Heart right ventricle (tissue), 16 donors: Measurements from ENCODE around the gene ANKRD63. TPM values are rescaled to one million over a fixed set of nuclear protein-coding genes. Genes with fewer than 3 reads are reported as not detected.

Source experiments
- ATAC-seq, 8 donors: fragments of 200-7000 bp; cut with Tn5 transposase; one replicate each; pipeline ENCODE4 v1.9.1; 2020; ENCODE audit warnings: mild to moderate bottlenecking in 8 of 8, moderate library complexity in 8 of 8, moderate number of reproducible peaks in 1 of 8
- DNase-seq, 2 donors: peaks; one replicate each; pipeline ENCODE4 v3.0.0-alpha.2; 2020
- H3K27ac ChIP-seq, 10 donors: fragments of 200-600 bp; sonication (generic) in 2 of 10; one replicate each; pipeline versions ENCODE4 v1.5.0 to v1.8.0; 2020 to 2022; ENCODE audit warnings: mild to moderate bottlenecking in 3 of 10
- H3K27me3 ChIP-seq, 7 donors: fragments of 200-600 bp; one replicate each; pipeline ENCODE4 v1.8.0; 2021 to 2022; ENCODE audit warnings: mild to moderate bottlenecking in 2 of 7
- H3K36me3 ChIP-seq, 9 donors: fragments of 200-600 bp; sonication (generic) in 1 of 9; one replicate each; pipeline versions ENCODE4 v1.5.0 to v1.8.0; 2020 to 2022; ENCODE audit warnings: mild to moderate bottlenecking in 2 of 9
- H3K4me1 ChIP-seq, 9 donors: fragments of 200-600 bp; sonication (generic) in 1 of 9; one replicate each; pipeline versions ENCODE4 v1.5.0 to v1.8.0; 2020 to 2022; ENCODE audit warnings: mild to moderate bottlenecking in 4 of 9
- H3K4me3 ChIP-seq, 10 donors: fragments of 200-600 bp; sonication (generic) in 2 of 10; one replicate each; pipeline versions ENCODE4 v1.5.0 to v1.8.0; 2020 to 2022; ENCODE audit warnings: mild to moderate bottlenecking in 7 of 10, moderate library complexity in 2 of 10
- H3K9me3 ChIP-seq, 11 donors: fragments of 200-600 bp in 10 of 11; sonication (generic) in 2 of 11; one replicate each; pipeline versions ENCODE4 v1.5.0 to v1.8.0; 2013 to 2022; ENCODE audit warnings: mild to moderate bottlenecking in 2 of 11, control low read depth in 1 of 11, moderate library complexity in 1 of 11
- CTCF ChIP-seq, 9 donors: fragments of 200-600 bp; sonication (generic) in 2 of 9; IDR thresholded peaks; one replicate each; pipeline versions ENCODE4 v1.5.0 to v1.8.0; 2021 to 2022; ENCODE audit warnings: antibody characterized with exemption in 9 of 9, mild to moderate bottlenecking in 5 of 9, moderate library complexity in 1 of 9
- WGBS, 2 donors: extraction: QIAGEN DNeasy Blood & Tissue Kit; methylation state at CpG; one replicate each; pipeline ENCODE4 v1.1.7; 2013; ENCODE audit warnings: inconsistent platforms in 1 of 2; 5-methylcytosine and 5-hydroxymethylcytosine counted together
- intact Hi-C, 10 donors: fragments of 100-400 bp; cut with DNase I; formaldehyde crosslinking; loops; one replicate each; pipeline versions ENCODE4 v1.11.1 to v1.14.2; 2022
- polyA plus RNA-seq, 2 donors: library from polyadenylated mRNA; stranded (reverse); fragments of 200-250 nt; gene quantifications; one replicate each; pipeline ENCODE4 v1.2.3, GENCODE V29; 2013
- total RNA-seq, 10 donors: library from RNA; stranded (reverse); fragmentation: NEBNext Ultra II Directional in 3 of 10; extraction: Animal tissue kit (Norgen Biotek cat#: 25700) in 3 of 10; gene quantifications; one replicate each; pipeline versions ENCODE4 v1.2.1 to v1.2.4, GENCODE V29; 2021 to 2023
- donor health status: Arrhythmogenic right ventricular cardiomyopathy.
- donor health status: ischemic (EF 13 %, LVEDD 7.1; RV severe dilation, severe dysfunction).
- donor health status: healthy with polysubstance abuse.
- donor health status: DM: no; HTN: yes; CAD: no.
- donor health status: DM: no; HTN: no; CAD: no.
- donor health status: ischemic (EF 25% LVEDD 6.9; RV normal size, moderate dysfunction).
- donor health status: ischemic (EF 25% LVEDD 5.7; RV mildly dilated, moderate dysfunction).
- donor health status: healthy.
- donor health status: DM: yes; HTN: yes; CAD: no.
- donor health status: Ischemic cardiomyopathy.
- donor health status: ischemic (EF 35%, LVEDD 5.7; RV mildly dilated, moderate dysfunction).
- donor health status: nonischemic (EF 11% LVEDD 7.7; RV severe dilation, severe dysfunction).
- donor health status: DM: yes; HTN: yes; CAD: no.
- donor health status: PGD.
- donor health status: ischemic (EF 29% LVEDD 5.4; RV normal size, mild dysfunction).
- donor health status: nonischemic (EF 23%, LVEDD 6.1; RV moderate dilation, normal function).

ANKRD63 gene
- total and polyA plus RNA-seq, 12 donors = 0.26 to 1.9 (median 0.44) TPM; not detected in 8

GRCh38 chr15:40250304-40250656 is 32.6 kb downstream of the ANKRD63 start:
- DNase-seq = no peak
- intact Hi-C loops = loop anchor here in 1 of 10 donors (5.0 kb wide), 1 partner anchor 73 kb away; no protein-coding TSS in a partner anchor
- H3K27ac ChIP-seq = no peak overlapping the region
- no peaks in the 10 kb centered on the region for H3K36me3 ChIP-seq
- no peaks in the 10 kb centered on the region for H3K9me3 ChIP-seq
- no peak for TF ChIP-seq CTCF (IDR thresholded peaks at IDR 0.05)
- H3K4me3 ChIP-seq = no peak overlapping the region
- H3K27me3 ChIP-seq = peaks cover 0 to 37% (median 28%) of the 10 kb centered on the region in 7 donors
- 93 to 94% methylated on average over 8 of the region's 8 CpGs for WGBS, 2 donors
- H3K4me1 ChIP-seq = peaks cover 6 to 37% (median 21%) of the 10 kb centered on the region in 9 donors
- ATAC-seq = no peak

- DNase-seq (no peak), ATAC-seq (no peak)
- WGBS, 2 donors = 39 to 41% methylated on average over 11 of the region's 11 CpGs
Observed at GRCh38 chr15:40249477-40250303, 33.2 kb downstream of the ANKRD63 start.

DNA sequence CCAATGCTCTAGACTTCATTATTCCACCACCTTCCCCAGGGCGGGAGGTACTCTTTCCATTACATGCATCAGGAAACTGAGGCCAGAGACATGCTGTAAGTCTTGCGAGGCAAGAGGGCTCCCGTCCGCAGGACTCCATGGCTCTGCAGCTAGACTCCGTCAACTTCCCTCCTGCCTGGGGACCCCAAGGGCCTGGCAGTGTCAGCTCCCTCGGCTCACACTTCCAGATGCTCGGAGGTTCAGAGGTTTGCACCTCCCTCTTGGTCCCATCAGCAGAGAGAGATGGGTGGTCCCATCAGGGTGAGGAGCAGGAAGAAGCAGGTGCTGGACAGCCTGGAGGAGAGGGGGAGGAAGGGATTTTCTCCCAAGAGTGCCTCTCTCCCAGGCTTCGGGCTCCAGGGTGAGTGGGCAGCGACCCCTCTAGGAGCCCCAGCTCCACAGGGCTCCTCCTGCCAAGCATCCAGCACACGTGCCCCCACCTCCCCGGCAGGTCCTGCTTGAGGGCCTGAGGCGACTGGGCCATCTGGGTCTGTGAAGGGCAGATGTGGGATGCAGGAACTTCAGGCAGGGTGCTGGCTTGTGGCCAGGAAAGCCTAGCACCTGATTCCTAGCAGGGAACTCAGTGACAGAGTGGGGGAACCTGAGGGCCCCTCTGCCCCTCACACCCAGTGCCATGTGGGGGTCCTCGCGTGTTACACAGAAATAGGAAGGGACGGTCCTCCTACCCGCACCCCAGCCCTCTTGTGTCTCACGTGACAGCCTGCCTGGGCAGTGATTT is 34.7 kb downstream of the ANKRD63 start:
- TF ChIP-seq CTCF (IDR thresholded peaks at IDR 0.05) = no peak
- H3K4me3 ChIP-seq = no peak overlapping the region
- peaks cover under 1 to 31% (median 16%) of the 10 kb centered on the region in 9 donors for H3K4me1 ChIP-seq
- H3K9me3 ChIP-seq = no peaks in the 10 kb centered on the region
- WGBS, 2 donors = 87% methylated on average over 17 of the region's 17 CpGs
- intact Hi-C loops = no loop called here
- no peak overlapping the region for H3K27ac ChIP-seq
- peaks cover 0 to 20% (median 9%) of the 10 kb centered on the region in 7 donors for H3K27me3 ChIP-seq
- DNase-seq (no peak), ATAC-seq (no peak)
- no peaks in the 10 kb centered on the region for H3K36me3 ChIP-seq

More at GRCh38 chr15:40249477-40250303, 33.2 kb downstream of the ANKRD63 start:
- Histone ChIP-seq H3K27me3 (peaks cover 0 to 34% (median 22%) of the 10 kb centered on the region in 7 donors), H3K36me3 (no peaks in the 10 kb centered on the region), H3K27ac (peak overlapping the region in 1 of 10 donors; percentile 9), H3K4me3 (no peak overlapping the region), H3K4me1 (peaks cover 6 to 37% (median 21%) of the 10 kb centered on the region in 9 donors), H3K9me3 (no peaks in the 10 kb centered on the region)
- no peak for TF ChIP-seq CTCF (IDR thresholded peaks at IDR 0.05)
- intact Hi-C loops = loop anchor here in 1 of 10 donors (5.0 kb wide), 1 partner anchor 72 kb away; no protein-coding TSS in a partner anchor

DNA sequence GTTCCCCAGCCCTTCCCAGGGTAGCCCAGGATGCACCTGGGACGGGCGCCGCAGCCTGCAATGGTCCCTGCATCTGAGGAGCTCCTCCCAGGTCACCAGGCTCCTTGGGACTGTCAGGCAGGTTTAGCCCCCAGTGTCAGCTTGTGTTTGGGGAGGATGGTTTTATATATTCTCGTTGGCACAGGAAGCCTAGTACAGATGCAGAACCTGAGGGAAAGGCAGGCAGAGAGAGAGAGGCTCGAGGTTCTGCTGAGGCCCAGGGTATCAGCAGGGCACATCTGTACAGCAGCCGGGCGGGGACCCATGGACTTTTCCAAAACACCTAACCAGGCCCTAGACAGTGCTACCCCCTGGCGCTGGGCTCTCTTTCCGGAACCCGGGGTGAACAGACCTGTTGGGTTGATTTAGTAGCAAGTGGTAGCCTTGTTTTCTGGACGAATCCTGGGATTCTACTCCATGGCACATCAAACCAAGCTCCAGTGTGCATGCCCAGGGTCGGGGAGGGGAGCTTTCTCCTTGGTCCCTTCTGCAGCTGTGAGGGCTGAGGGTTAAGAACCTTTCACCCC is 35.4 kb downstream of the ANKRD63 start:
- 88 to 91% methylated on average over 12 of the region's 12 CpGs for WGBS, 2 donors
- Histone ChIP-seq H3K27me3 (peaks cover 0 to 13% (median 3%) of the 10 kb centered on the region in 7 donors), H3K36me3 (no peaks in the 10 kb centered on the region), H3K9me3 (no peaks in the 10 kb centered on the region), H3K4me3 (no peak overlapping the region), H3K4me1 (peaks cover 0 to 24% (median 9%) of the 10 kb centered on the region in 9 donors), H3K27ac (no peak overlapping the region)
- ATAC-seq = no peak
- no peak for DNase-seq
- TF ChIP-seq CTCF (IDR thresholded peaks at IDR 0.05) = no peak
- intact Hi-C loops = no loop called here
